CD8-positive, alpha-beta memory T cell (primary cell): ENCODE measurements around the gene SLC41A1. TPM values are rescaled to one million over a fixed set of nuclear protein-coding genes. Genes with fewer than 3 reads are reported as not detected.

Experiments used
- CTCF ChIA-PET: fragments of 350-600 bp; sonication (Branson Sonifier 250); formaldehyde crosslinking; loops from one replicate; lab custom pipeline; 2021; ENCODE audit warnings: antibody characterized with exemption; lab: Charles Lee
- POLR2A ChIA-PET: fragments of 350-600 bp; sonication (Branson Sonifier 250); formaldehyde crosslinking; loops from one replicate; lab custom pipeline; 2021; ENCODE audit warnings: antibody characterized with exemption; lab: Charles Lee
- DNase-seq, 5 donors: peaks; one replicate each; pipeline versions ENCODE4 v3.0.0 to v3.0.0-alpha.2; 2020 to 2022; ENCODE audit warnings: mixed read lengths in 1 of 5
- H3K27ac ChIP-seq: one replicate; pipeline ENCODE4 v1.7.0; 2013; ENCODE audit warnings: low read depth, mild to moderate bottlenecking, low read length, moderate library complexity
- H3K27me3 ChIP-seq: 2 replicates; pipeline ENCODE4 v1.7.0; 2013; ENCODE audit warnings: low read length, mild to moderate bottlenecking; ENCODE audit not compliant: insufficient read depth, poor library complexity, severe bottlenecking
- H3K36me3 ChIP-seq: 2 replicates; pipeline ENCODE4 v1.7.0; 2013; ENCODE audit warnings: mild to moderate bottlenecking, low read length, moderate library complexity; ENCODE audit not compliant: insufficient read depth
- H3K4me1 ChIP-seq: 2 replicates; pipeline ENCODE4 v1.7.0; 2013; ENCODE audit warnings: mild to moderate bottlenecking, low read length, moderate library complexity; ENCODE audit not compliant: insufficient read depth
- H3K4me3 ChIP-seq: 2 replicates; pipeline ENCODE4 v1.7.0; 2013; ENCODE audit warnings: mild to moderate bottlenecking, low read length
- H3K9me3 ChIP-seq: 2 replicates; pipeline ENCODE4 v1.7.0; 2013; ENCODE audit warnings: mild to moderate bottlenecking, low read length
- H3K27ac Mint-ChIP-seq, 8 donors: one replicate each; pipeline ENCODE4 v1.8.0; 2020 to 2021; ENCODE audit warnings: mixed read lengths in 8 of 8, mild to moderate bottlenecking in 6 of 8, inconsistent platforms in 3 of 8, moderate library complexity in 3 of 8
- H3K27me3 Mint-ChIP-seq, 2 donors: one replicate each; pipeline ENCODE4 v1.8.0; 2020 to 2021; ENCODE audit warnings: mixed read lengths in 2 of 2, mild to moderate bottlenecking in 1 of 2, moderate library complexity in 1 of 2
- H3K36me3 Mint-ChIP-seq, 3 donors: one replicate each; pipeline ENCODE4 v1.8.0; 2020 to 2021; ENCODE audit warnings: mixed read lengths in 3 of 3, inconsistent platforms in 1 of 3, mild to moderate bottlenecking in 1 of 3
- H3K4me1 Mint-ChIP-seq, 3 donors: one replicate each; pipeline ENCODE4 v1.8.0; 2020 to 2021; ENCODE audit warnings: mixed read lengths in 3 of 3, inconsistent platforms in 1 of 3, mild to moderate bottlenecking in 1 of 3
- H3K4me3 Mint-ChIP-seq, 7 donors: one replicate each; pipeline ENCODE4 v1.8.0; 2020 to 2021; ENCODE audit warnings: mixed read lengths in 7 of 7, mild to moderate bottlenecking in 6 of 7, moderate library complexity in 4 of 7, inconsistent platforms in 2 of 7
- H3K9me3 Mint-ChIP-seq, 5 donors: one replicate each; pipeline ENCODE4 v1.8.0; 2020 to 2022; ENCODE audit warnings: mixed read lengths in 5 of 5, mild to moderate bottlenecking in 3 of 5, moderate library complexity in 2 of 5, inconsistent platforms in 1 of 5
- polyA plus RNA-seq: library from polyadenylated mRNA; unstranded; fragments of 300-500 nt; fragmentation: Illumina TruSeq; gene quantifications from one replicate; pipeline ENCODE4 v1.2.3, GENCODE V29; 2021
- total RNA-seq, 2 experiments: library from RNA; stranded (reverse); gene quantifications; one replicate each; pipeline ENCODE4 v1.2.3, GENCODE V29; 2021

The SLC41A1 gene
- total and polyA plus RNA-seq, 3 experiments from 2014 or later: 16.5 to 27.6 (median 24.1) TPM

DNA sequence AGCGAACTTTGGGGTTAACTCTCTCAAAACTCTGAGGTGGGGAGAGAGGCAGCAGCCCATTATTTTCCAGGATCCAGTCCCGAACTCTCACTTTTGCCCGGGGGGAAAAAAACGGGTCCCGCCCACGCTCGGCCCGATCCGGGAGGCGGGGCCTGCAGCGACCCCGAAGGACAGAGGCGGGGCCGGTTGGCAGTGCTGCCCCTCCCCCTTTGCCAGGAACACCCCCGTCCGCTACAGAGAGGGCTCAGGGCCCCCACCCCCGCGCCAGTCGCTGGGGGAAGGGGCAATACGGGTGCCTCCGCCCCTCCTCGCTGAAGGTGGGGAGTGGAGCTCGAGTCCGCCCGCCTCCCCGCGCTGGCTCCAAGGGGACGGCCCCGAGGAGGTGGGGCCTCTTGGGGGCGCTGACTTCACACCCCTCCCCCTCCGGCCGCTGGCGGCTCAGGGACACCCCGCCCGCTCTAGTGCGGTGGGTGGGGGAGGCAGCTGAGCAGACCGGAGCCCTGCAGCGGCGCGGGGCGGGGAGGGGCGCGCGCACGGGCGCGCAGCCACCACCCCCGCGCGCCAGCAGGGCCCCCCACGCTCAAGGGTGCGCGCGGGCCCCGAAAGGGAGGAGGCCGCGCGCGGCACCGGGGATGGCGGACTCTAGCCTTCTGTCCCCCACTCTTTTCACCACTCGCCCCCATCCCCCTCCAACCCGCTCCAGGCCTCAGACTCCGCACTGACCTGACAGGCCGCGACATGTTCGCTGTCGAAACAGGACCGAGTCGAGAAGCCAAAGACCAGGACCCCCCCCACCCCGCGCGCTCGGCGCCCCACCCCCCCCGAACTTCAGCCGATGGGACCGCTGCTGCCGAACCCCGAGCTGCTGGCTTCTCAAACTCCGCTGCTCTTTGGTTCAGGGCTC lies 63.5 kb downstream of the SLC41A1 start:
- Mint-ChIP-seq H3K4me3 (peak overlapping the region; percentile 91 to 97 (median 96)), H3K9me3 (peaks cover 0 to 2% (median 0%) of the 10 kb centered on the region in 5 donors), H3K27me3 (peaks cover 0 to 3% of the 10 kb centered on the region in 2 donors), H3K27ac (peak overlapping the region; percentile 95 to 99 (median 98)), H3K36me3 (peaks cover 0 to 21% (median 0%) of the 10 kb centered on the region in 3 donors), H3K4me1 (peaks cover 39 to 57% (median 55%) of the 10 kb centered on the region in 3 donors)
- Histone ChIP-seq H3K4me3 (peak overlapping the region; percentile 88), H3K36me3 (no peaks in the 10 kb centered on the region), H3K9me3 (no peaks in the 10 kb centered on the region), H3K4me1 (peaks cover 24% of the 10 kb centered on the region), H3K27me3 (no peaks in the 10 kb centered on the region), H3K27ac (peak overlapping the region; percentile 82)
- DNase-seq: peak; percentile 93 to 98 (median 96)
- POLR2A ChIA-PET: interaction anchor here (0.7 to 3.9 kb wide), 8 partner anchors 14 to 465 kb away, joined by 3 to 74 read pairs (median 4); partner anchors contain the start of genes ELK4 and RAB29
- CTCF ChIA-PET: interaction anchor here (0.6 to 1.6 kb wide), 3 partner anchors 17 to 32 kb away, joined by 3 read pairs; partner anchors contain the start of gene RAB29

DNA sequence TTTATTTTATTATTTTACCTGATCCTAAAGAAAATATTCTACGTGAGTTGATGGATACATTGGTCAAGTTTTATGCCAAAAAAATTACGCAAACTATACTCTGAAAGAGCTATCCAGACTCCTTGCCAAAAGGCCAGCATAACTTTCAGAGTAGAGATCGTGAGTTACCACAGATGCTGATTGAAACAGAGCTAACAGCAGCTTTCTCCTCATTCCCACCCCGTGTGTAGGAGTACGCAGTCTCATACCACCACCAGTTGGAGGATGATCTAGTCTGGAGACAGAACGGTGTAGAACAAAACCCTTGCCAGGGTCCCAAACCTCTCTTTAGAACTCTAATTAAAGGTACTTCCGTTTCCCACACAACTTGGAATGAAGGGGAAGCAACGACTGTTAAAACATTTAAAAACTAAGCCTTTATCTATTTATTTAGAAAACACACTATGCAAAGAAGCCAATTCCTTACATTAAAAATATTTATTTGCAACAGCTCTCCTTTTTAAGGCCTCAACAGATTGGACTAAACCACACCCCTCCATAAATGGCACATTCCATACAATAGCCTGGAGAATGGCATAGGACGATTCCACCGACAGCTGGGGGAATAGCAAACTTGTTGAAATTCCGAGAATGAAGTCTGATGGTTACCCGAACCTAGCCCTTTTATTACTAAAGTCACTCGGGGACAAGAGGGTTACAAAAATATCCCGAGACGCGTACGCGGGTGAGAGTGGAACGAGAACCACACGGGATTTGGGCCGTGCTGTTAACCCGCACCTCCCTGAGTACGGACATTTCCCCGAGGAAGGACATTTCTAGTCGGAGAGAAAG lies 64.4 kb downstream of the SLC41A1 start:
- Histone ChIP-seq H3K9me3 (no peaks in the 10 kb centered on the region), H3K27me3 (no peaks in the 10 kb centered on the region), H3K27ac (peak overlapping the region; percentile 82), H3K4me1 (peaks cover 24% of the 10 kb centered on the region), H3K4me3 (peak overlapping the region; percentile 88), H3K36me3 (no peaks in the 10 kb centered on the region)
- peaks cover 0 to 21% (median 0%) of the 10 kb centered on the region in 3 donors for H3K36me3 Mint-ChIP-seq
- DNase-seq: no peak
- H3K4me3 Mint-ChIP-seq: peak overlapping the region; percentile 91 to 97 (median 96)
- peaks cover 0 to 3% of the 10 kb centered on the region in 2 donors for H3K27me3 Mint-ChIP-seq
- peak overlapping the region; percentile 91 to 99 (median 95) for H3K27ac Mint-ChIP-seq
- POLR2A ChIA-PET: interaction anchor here (0.7 to 3.9 kb wide), 7 partner anchors 15 to 460 kb away, joined by 3 to 74 read pairs (median 3); partner anchors contain the start of genes ELK4 and RAB29
- H3K4me1 Mint-ChIP-seq: peaks cover 46 to 65% (median 61%) of the 10 kb centered on the region in 3 donors
- CTCF ChIA-PET: interaction anchor here (0.6 to 1.6 kb wide), 3 partner anchors 17 to 33 kb away, joined by 3 read pairs; partner anchors contain the start of gene RAB29
- H3K9me3 Mint-ChIP-seq: peaks cover 0 to 2% (median 0%) of the 10 kb centered on the region in 5 donors

DNA sequence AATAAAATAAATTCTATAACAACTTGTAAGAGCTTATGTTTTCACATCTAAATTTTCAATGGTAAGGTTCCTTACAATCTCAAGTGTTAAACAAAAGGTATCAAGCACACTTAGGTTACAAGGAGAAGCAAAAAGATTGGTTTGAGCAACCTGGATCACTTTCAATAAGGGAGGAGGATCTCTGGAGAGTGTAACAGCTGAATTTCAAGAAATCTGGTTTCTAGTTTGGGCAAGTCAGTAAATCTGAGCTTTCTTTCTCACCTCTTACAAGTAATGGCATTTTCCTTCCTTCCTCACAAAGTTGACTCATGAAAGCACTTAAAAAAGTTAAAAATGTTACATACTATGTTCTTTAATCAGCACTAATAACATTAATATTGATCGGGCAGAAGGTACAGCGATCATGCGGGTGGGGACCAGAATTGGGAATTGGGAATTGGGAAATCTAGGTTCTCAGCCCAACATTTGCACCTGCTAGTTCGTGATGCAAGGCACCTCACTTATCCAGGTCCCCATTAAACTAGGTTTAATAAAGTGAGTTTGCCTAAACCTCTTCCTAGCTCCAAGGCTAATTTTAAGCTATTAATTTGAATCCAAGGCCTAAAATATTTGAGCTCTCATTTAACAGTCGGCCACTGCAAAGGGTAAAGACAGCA lies 66.1 kb downstream of the SLC41A1 start:
- peaks cover 0 to 2% (median 0%) of the 10 kb centered on the region in 5 donors for H3K9me3 Mint-ChIP-seq
- H3K9me3 ChIP-seq: no peaks in the 10 kb centered on the region
- H3K27ac Mint-ChIP-seq: peak overlapping the region; percentile 23 to 94 (median 61)
- H3K4me1 Mint-ChIP-seq: peaks cover 55 to 82% (median 76%) of the 10 kb centered on the region in 3 donors
- peaks cover 0 to 24% (median 0%) of the 10 kb centered on the region in 3 donors for H3K36me3 Mint-ChIP-seq
- no peak overlapping the region for H3K27ac ChIP-seq
- ChIA-PET CTCF (interaction anchor here (1.0 to 1.6 kb wide), 3 partner anchors 9 to 35 kb away, joined by 3 to 5 read pairs (median 4); no protein-coding TSS in a partner anchor), POLR2A (no interaction called here)
- peak overlapping the region in 6 of 7 donors; percentile 26 to 95 (median 78) for H3K4me3 Mint-ChIP-seq
- H3K27me3 ChIP-seq: no peaks in the 10 kb centered on the region
- no peaks in the 10 kb centered on the region for H3K36me3 ChIP-seq
- H3K4me1 ChIP-seq: peaks cover 24% of the 10 kb centered on the region
- no peak overlapping the region for H3K4me3 ChIP-seq
- peaks cover 0 to 3% of the 10 kb centered on the region in 2 donors for H3K27me3 Mint-ChIP-seq
- DNase-seq: no peak

- H3K4me3 Mint-ChIP-seq: no peak overlapping the region
- H3K27ac Mint-ChIP-seq: peak overlapping the region in 3 of 8 donors; percentile 53 to 83 (median 66)
These were observed 68.6 kb downstream of the SLC41A1 start for GRCh38 chr1:205744403-205744802.

DNA sequence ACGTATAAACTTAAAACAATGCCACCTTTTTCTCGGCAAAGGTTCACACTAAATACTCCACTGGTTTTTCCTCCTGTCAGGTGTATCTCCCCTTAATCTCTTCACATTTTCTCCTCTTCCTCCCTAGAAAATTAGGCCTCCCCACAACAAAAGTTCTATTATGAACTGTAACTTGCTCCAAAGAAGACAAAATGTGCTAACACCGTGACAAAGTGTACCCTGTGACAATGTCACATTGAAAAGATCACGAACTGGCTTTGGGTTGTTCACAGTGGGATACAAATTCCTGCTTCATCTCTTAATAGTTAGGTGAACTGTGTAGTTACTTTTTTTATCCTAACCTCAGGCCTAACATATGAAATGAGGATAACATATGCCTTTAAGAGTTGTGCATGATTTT lies 69.0 kb downstream of the SLC41A1 start:
- ChIA-PET CTCF (interaction anchor here (0.7 kb wide), 1 partner anchor 76 kb away, joined by 3 read pairs; no protein-coding TSS in a partner anchor), POLR2A (interaction anchor here (0.6 kb wide), 1 partner anchor 80 kb away, joined by 3 read pairs; no protein-coding TSS in a partner anchor)
- H3K27ac ChIP-seq: no peak overlapping the region
- H3K27ac Mint-ChIP-seq: peak overlapping the region in 7 of 8 donors; percentile 14 to 83 (median 39)
- peaks cover 0 to 24% (median 0%) of the 10 kb centered on the region in 3 donors for H3K36me3 Mint-ChIP-seq
- H3K9me3 ChIP-seq: no peaks in the 10 kb centered on the region
- H3K27me3 ChIP-seq: no peaks in the 10 kb centered on the region
- no peak overlapping the region for H3K4me3 Mint-ChIP-seq
- no peak for DNase-seq
- peaks cover 7% of the 10 kb centered on the region for H3K36me3 ChIP-seq
- no peaks in the 10 kb centered on the region for H3K9me3 Mint-ChIP-seq
- H3K4me3 ChIP-seq: no peak overlapping the region
- peaks cover 56 to 82% (median 79%) of the 10 kb centered on the region in 3 donors for H3K4me1 Mint-ChIP-seq
- H3K27me3 Mint-ChIP-seq: no peaks in the 10 kb centered on the region
- peaks cover 32% of the 10 kb centered on the region for H3K4me1 ChIP-seq

More at GRCh38 chr1:205744403-205744802, 68.6 kb downstream of the SLC41A1 start:
- no peak for DNase-seq
- H3K27me3 Mint-ChIP-seq: no peaks in the 10 kb centered on the region
- Histone ChIP-seq H3K9me3 (no peaks in the 10 kb centered on the region), H3K4me3 (no peak overlapping the region), H3K36me3 (peaks cover 3% of the 10 kb centered on the region), H3K4me1 (peaks cover 28% of the 10 kb centered on the region), H3K27ac (no peak overlapping the region), H3K27me3 (no peaks in the 10 kb centered on the region)
- no peaks in the 10 kb centered on the region for H3K9me3 Mint-ChIP-seq
- peaks cover 0 to 22% (median 0%) of the 10 kb centered on the region in 3 donors for H3K36me3 Mint-ChIP-seq
- CTCF ChIA-PET: interaction anchor here (0.7 kb wide), 1 partner anchor 77 kb away, joined by 3 read pairs; no protein-coding TSS in a partner anchor
- peaks cover 54 to 78% (median 75%) of the 10 kb centered on the region in 3 donors for H3K4me1 Mint-ChIP-seq
- POLR2A ChIA-PET: interaction anchor here (0.6 to 1.3 kb wide), 2 partner anchors 30 to 81 kb away, joined by 3 read pairs; no protein-coding TSS in a partner anchor

GRCh38 chr1:205741681-205742080 lies 71.3 kb downstream of the SLC41A1 start:
- Mint-ChIP-seq H3K4me1 (peaks cover 46 to 71% (median 70%) of the 10 kb centered on the region in 3 donors), H3K36me3 (peaks cover 0 to 21% (median 0%) of the 10 kb centered on the region in 3 donors), H3K4me3 (peak overlapping the region in 2 of 7 donors; percentile 0 to 21), H3K9me3 (no peaks in the 10 kb centered on the region), H3K27me3 (no peaks in the 10 kb centered on the region), H3K27ac (peak overlapping the region in 7 of 8 donors; percentile 0 to 82 (median 47))
- Histone ChIP-seq H3K27me3 (no peaks in the 10 kb centered on the region), H3K27ac (no peak overlapping the region), H3K4me3 (no peak overlapping the region), H3K36me3 (peaks cover 9% of the 10 kb centered on the region), H3K9me3 (no peaks in the 10 kb centered on the region), H3K4me1 (peaks cover 14% of the 10 kb centered on the region)
- POLR2A ChIA-PET: no interaction called here
- CTCF ChIA-PET: interaction anchor here (1.0 to 1.5 kb wide), 2 partner anchors 30 to 84 kb away, joined by 3 read pairs; no protein-coding TSS in a partner anchor
- no peak for DNase-seq
